ENCODE data around the gene CNP.

- TF ChIP-seq RAD21 (IDR thresholded peaks at IDR 0.05; ENCODE audit: low read depth): no peak
- no peak for TF ChIP-seq TCF12 (IDR thresholded peaks at IDR 0.05; ENCODE audit: low read depth)
- no peak for TF ChIP-seq REST (IDR thresholded peaks at IDR 0.05; ENCODE audit: low read depth)
- no peak for TF ChIP-seq EGR1 (IDR thresholded peaks at IDR 0.05)
- no peak for TF ChIP-seq YY1 (IDR thresholded peaks at IDR 0.05; ENCODE audit: low read depth)
- TF ChIP-seq MAX (IDR thresholded peaks at IDR 0.05): no peak
- TF ChIP-seq NFIC (IDR thresholded peaks at IDR 0.05): no peak
- no peak for TF ChIP-seq TEAD4 (IDR thresholded peaks at IDR 0.05)
Observed at GRCh38 chr17:41975099-41976083, 8.8 kb downstream of the CNP start.
